ENCODE results near the gene OSGIN1. TPM values are rescaled to one million over a fixed set of nuclear protein-coding genes. Genes with fewer than 3 reads are reported as not detected.
A peak's percentile ranks its signal among the peaks of the same experiment; 100 is the strongest.

OSGIN1 gene
- total RNA-seq, 1 donor from 2014 or later, result not detected

DNA sequence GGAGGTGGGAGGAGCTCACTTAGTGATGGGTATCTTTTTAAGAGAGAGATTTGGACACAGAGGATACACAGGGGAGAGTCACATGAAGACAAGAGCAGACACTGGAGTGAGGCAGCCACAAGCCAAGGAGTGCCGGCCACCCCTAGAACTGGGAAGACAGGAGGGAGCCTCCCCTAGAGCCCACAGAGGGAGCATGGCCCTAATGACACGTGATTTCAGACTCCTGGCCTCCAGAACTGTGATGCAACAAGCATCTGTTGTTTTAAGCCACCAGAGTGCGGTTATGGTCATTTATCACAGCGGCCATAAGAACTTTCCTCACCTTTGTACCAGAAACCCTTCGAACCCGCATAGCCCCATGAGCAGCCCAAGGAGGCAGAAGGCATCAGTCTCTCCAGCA lies 56.2 kb downstream of the OSGIN1 start:
- no peak for DNase-seq
- H3K4me3 Mint-ChIP-seq (ENCODE audit: unreplicated experiment), result no peak overlapping the region
- TF ChIP-seq, protein P1, sequence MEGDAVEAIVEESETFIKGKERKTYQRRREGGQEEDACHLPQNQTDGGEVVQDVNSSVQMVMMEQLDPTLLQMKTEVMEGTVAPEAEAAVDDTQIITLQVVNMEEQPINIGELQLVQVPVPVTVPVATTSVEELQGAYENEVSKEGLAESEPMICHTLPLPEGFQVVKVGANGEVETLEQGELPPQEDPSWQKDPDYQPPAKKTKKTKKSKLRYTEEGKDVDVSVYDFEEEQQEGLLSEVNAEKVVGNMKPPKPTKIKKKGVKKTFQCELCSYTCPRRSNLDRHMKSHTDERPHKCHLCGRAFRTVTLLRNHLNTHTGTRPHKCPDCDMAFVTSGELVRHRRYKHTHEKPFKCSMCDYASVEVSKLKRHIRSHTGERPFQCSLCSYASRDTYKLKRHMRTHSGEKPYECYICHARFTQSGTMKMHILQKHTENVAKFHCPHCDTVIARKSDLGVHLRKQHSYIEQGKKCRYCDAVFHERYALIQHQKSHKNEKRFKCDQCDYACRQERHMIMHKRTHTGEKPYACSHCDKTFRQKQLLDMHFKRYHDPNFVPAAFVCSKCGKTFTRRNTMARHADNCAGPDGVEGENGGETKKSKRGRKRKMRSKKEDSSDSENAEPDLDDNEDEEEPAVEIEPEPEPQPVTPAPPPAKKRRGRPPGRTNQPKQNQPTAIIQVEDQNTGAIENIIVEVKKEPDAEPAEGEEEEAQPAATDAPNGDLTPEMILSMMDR (IDR thresholded peaks at IDR 0.05; ENCODE audit: partially characterized antibody, unreplicated experiment), result no peak
- no peak overlapping the region for H3K27ac Mint-ChIP-seq (ENCODE audit: unreplicated experiment)
- no peaks in the 10 kb centered on the region for H3K36me3 Mint-ChIP-seq (ENCODE audit: unreplicated experiment)
- peaks cover 2% of the 10 kb centered on the region for H3K9me3 Mint-ChIP-seq (ENCODE audit: unreplicated experiment)
- H3K4me1 Mint-ChIP-seq (ENCODE audit: low read depth, unreplicated experiment), result peaks cover 2% of the 10 kb centered on the region
- H3K27me3 Mint-ChIP-seq (ENCODE audit: unreplicated experiment), result peaks cover 3% of the 10 kb centered on the region

DNA sequence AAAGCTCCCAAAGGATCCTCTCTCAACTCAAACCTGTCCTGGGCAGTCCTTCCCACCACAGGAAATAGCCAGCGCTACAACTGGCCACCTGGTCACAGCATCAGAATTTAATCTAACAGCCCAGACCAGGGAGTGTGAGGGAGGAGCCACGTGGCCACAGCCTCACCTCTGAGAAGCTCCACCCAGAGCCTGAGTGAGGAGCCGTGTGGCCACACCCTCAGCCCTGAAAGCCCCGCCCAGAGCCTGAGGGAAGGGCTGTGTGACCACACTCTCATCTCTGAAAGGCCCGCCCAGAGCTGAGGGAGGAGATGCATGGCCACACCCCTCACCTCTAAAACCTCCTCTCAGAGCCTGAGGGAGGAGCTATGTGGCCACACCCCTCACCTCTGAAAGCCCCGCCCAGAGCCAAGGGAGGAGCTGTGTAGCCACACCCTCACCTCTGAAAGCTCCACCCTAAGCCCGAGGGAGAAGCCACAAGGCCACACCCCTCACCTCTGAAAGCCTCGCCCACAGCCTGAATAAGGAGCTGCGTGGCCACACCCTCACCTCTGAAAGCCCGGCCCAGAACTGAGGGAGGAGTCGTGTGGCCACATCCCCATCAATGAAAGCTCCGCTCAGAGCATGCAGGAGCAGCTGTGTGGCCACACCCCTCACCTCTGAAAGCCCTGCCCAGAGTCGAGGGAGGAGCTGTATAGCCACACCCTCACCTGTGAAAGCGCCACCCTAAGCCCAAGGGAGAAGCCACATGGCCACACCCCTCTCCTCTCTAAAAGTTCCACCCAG lies 60.9 kb downstream of the OSGIN1 start:
- peak; percentile 72 for DNase-seq
- peaks cover 2% of the 10 kb centered on the region for H3K9me3 Mint-ChIP-seq (ENCODE audit: unreplicated experiment)

DNA sequence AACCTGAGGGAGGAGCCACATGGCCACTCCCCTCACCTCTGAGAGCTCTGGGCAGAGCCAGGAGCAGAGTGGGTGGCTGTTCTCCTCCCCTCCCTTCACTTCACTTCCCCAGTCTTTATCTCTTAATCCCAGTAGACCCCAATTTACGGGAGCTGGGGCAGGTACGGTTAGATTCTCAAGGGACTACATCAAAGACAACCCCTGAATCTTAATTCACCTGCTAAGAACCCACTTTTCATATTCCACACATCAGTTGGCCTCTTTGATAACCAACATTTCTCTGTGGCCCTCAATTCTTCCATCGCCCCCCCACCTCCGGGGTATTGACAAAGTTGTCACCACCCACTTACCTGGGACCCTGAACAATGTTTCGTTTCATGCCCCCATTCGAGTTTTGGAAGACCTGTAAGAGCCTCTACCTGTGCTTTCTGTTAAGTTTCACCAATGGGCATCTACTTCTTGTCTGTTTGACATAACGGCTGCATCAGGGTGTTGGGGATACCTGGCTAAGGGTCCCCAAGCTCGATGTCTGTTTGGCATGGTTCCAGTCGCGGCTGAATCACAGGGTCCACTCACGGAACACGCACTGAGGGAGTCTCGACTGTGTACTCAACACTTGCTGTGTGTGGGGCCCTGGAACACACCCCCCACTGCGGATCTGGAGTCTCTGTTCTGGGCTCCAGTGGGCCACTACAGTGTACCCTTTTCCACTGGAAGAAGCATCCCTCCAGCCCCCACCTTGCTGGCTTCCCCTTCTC lies 61.7 kb downstream of the OSGIN1 start:
- peaks cover 5% of the 10 kb centered on the region for H3K27me3 Mint-ChIP-seq (ENCODE audit: unreplicated experiment)
- no peak for DNase-seq
- no peaks in the 10 kb centered on the region for H3K4me1 Mint-ChIP-seq (ENCODE audit: low read depth, unreplicated experiment)
- H3K36me3 Mint-ChIP-seq (ENCODE audit: unreplicated experiment), result peaks cover 5% of the 10 kb centered on the region
- H3K27ac Mint-ChIP-seq (ENCODE audit: unreplicated experiment), result peak overlapping the region; percentile 29
- peaks cover 2% of the 10 kb centered on the region for H3K9me3 Mint-ChIP-seq (ENCODE audit: unreplicated experiment)
- H3K4me3 Mint-ChIP-seq (ENCODE audit: unreplicated experiment), result no peak overlapping the region
- TF ChIP-seq, protein P1 (IDR thresholded peaks at IDR 0.05; ENCODE audit: partially characterized antibody, unreplicated experiment), result no peak

More for the DNA sequence above, 60.9 kb downstream of the OSGIN1 start:
- Mint-ChIP-seq H3K4me1 (ENCODE audit: low read depth, unreplicated experiment) (no peaks in the 10 kb centered on the region), H3K4me3 (ENCODE audit: unreplicated experiment) (no peak overlapping the region), H3K27me3 (ENCODE audit: unreplicated experiment) (peaks cover 4% of the 10 kb centered on the region), H3K27ac (ENCODE audit: unreplicated experiment) (no peak overlapping the region), H3K36me3 (ENCODE audit: unreplicated experiment) (no peaks in the 10 kb centered on the region)
- TF ChIP-seq, protein P1 (IDR thresholded peaks at IDR 0.05; ENCODE audit: partially characterized antibody, unreplicated experiment), result no peak

DNA sequence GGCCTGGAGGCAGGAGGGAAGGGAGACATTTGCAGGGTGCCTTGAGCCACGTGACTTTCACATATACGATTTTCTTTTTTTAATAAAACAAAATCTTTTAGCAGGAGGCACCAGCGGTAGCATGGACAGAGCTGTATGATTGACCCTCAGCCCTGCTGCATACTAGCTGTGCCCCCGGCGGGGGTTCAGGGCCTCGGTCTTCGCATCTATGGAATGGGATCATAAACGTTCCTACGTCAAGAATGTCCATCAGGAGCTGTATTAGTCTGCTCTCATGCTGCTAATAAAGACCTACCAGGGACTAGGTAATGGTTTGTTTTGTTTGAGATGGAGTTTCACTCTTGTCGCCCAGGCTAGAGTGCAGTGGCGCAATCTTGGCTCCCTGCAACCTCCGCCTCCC lies 62.4 kb downstream of the OSGIN1 start:
- H3K27ac Mint-ChIP-seq (ENCODE audit: unreplicated experiment), result no peak overlapping the region
- H3K27me3 Mint-ChIP-seq (ENCODE audit: unreplicated experiment), result peaks cover 5% of the 10 kb centered on the region
- no peak for DNase-seq
- no peaks in the 10 kb centered on the region for H3K4me1 Mint-ChIP-seq (ENCODE audit: low read depth, unreplicated experiment)
- peaks cover 5% of the 10 kb centered on the region for H3K36me3 Mint-ChIP-seq (ENCODE audit: unreplicated experiment)
- H3K4me3 Mint-ChIP-seq (ENCODE audit: unreplicated experiment), result no peak overlapping the region
- TF ChIP-seq, protein P1 (IDR thresholded peaks at IDR 0.05; ENCODE audit: partially characterized antibody, unreplicated experiment), result no peak
- peaks cover 2% of the 10 kb centered on the region for H3K9me3 Mint-ChIP-seq (ENCODE audit: unreplicated experiment)

Other genes with a start within 250 kb of the OSGIN1 start
- 218 TPM for gene HSBP1, start 145.3 kb upstream of the OSGIN1 start, total RNA-seq (ENCODE audit: unreplicated experiment)
- gene MLYCD, start 54.1 kb upstream of the OSGIN1 start, total RNA-seq (ENCODE audit: unreplicated experiment), result 9.5 TPM
- gene NECAB2, start 15.0 kb downstream of the OSGIN1 start, total RNA-seq (ENCODE audit: unreplicated experiment), result 112 TPM
- gene SLC38A8, start 89.6 kb downstream of the OSGIN1 start, total RNA-seq (ENCODE audit: unreplicated experiment), result not detected
- gene MBTPS1, start 163.7 kb downstream of the OSGIN1 start, total RNA-seq (ENCODE audit: unreplicated experiment), result 105 TPM
- 81.7 TPM for gene HSDL1, start 191.9 kb downstream of the OSGIN1 start, total RNA-seq (ENCODE audit: unreplicated experiment)
- 0.56 TPM for gene DNAAF1, start 192.1 kb downstream of the OSGIN1 start, total RNA-seq (ENCODE audit: unreplicated experiment)
- gene TAF1C, start 233.8 kb downstream of the OSGIN1 start, total RNA-seq (ENCODE audit: unreplicated experiment), result 74.7 TPM
- gene ADAD2, start 237.9 kb downstream of the OSGIN1 start, total RNA-seq (ENCODE audit: unreplicated experiment), result not detected

Measured in glutamatergic neuron (in vitro differentiated cells).